ENCODE results near the gene CDCA4.

DNA sequence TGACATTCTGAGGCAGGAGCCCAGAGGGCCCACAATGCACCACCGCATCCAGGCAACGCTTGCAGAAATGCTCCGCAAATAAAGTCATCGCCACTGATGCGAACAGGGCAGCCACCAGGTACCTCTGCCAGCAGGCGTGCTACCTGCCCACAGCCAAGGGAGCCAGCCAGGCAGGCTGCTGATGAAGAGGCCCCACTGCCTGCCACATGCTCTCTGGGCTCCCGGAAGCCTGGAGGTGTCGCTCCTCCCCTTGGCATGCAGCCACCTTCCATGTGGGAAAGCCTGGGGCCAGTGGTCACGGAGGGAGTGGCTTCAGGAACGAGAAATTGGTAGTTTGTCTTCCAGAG is 29.6 kb upstream of the CDCA4 start:
- TF ChIP-seq, protein P1, sequence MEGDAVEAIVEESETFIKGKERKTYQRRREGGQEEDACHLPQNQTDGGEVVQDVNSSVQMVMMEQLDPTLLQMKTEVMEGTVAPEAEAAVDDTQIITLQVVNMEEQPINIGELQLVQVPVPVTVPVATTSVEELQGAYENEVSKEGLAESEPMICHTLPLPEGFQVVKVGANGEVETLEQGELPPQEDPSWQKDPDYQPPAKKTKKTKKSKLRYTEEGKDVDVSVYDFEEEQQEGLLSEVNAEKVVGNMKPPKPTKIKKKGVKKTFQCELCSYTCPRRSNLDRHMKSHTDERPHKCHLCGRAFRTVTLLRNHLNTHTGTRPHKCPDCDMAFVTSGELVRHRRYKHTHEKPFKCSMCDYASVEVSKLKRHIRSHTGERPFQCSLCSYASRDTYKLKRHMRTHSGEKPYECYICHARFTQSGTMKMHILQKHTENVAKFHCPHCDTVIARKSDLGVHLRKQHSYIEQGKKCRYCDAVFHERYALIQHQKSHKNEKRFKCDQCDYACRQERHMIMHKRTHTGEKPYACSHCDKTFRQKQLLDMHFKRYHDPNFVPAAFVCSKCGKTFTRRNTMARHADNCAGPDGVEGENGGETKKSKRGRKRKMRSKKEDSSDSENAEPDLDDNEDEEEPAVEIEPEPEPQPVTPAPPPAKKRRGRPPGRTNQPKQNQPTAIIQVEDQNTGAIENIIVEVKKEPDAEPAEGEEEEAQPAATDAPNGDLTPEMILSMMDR (IDR thresholded peaks at IDR 0.05), result no peak
- TF ChIP-seq POLR2A (IDR thresholded peaks at IDR 0.05), result no peak

All from testis (tissue), 2 donors.